Left colon (tissue), 2 donors: Measurements from ENCODE around the gene CLEC14A. TPM values are rescaled to one million over a fixed set of nuclear protein-coding genes. Genes with fewer than 3 reads are reported as not detected.
A peak's percentile ranks its signal among the peaks of the same experiment; 100 is the strongest.

ENCODE experiments used
- ATAC-seq: fragments of 200-7000 bp; cut with Tn5 transposase; one replicate; pipeline ENCODE4 v1.9.1; 2020; ENCODE audit warnings: mild to moderate bottlenecking, moderate library complexity
- DNase-seq, 2 donors: peaks; one replicate each; pipeline ENCODE4 v3.0.0-alpha.2; 2020
- intact Hi-C, 2 donors: fragments of 100-400 bp; cut with DNase I in 1 of 2; cut with micrococcal nuclease in 1 of 2; formaldehyde crosslinking; loops; one replicate each; pipeline versions ENCODE4 v1.11.2 to v1.14.0; 2022; cut with DNase I, micrococcal nuclease
- total RNA-seq, 2 donors: library from RNA; stranded (reverse); fragmentation: NEBNext Ultra II Directional; extraction: Animal tissue kit (Norgen Biotek cat#: 25700); gene quantifications; one replicate each; pipeline ENCODE4 v1.2.1, GENCODE V29; 2021
- donor health status: DM: no; HTN: no; CAD: no.
- donor health status: DM: yes; HTN: yes; CAD: no.

CLEC14A gene
- total RNA-seq, 2 donors from 2014 or later, result 5.8 to 7.7 TPM

GRCh38 chr14:38208618-38209562 is 47.0 kb downstream of the CLEC14A start:
- ATAC-seq (peak; percentile 77), DNase-seq (peak; percentile 77 to 79)
- intact Hi-C loops, result no loop called here

DNA sequence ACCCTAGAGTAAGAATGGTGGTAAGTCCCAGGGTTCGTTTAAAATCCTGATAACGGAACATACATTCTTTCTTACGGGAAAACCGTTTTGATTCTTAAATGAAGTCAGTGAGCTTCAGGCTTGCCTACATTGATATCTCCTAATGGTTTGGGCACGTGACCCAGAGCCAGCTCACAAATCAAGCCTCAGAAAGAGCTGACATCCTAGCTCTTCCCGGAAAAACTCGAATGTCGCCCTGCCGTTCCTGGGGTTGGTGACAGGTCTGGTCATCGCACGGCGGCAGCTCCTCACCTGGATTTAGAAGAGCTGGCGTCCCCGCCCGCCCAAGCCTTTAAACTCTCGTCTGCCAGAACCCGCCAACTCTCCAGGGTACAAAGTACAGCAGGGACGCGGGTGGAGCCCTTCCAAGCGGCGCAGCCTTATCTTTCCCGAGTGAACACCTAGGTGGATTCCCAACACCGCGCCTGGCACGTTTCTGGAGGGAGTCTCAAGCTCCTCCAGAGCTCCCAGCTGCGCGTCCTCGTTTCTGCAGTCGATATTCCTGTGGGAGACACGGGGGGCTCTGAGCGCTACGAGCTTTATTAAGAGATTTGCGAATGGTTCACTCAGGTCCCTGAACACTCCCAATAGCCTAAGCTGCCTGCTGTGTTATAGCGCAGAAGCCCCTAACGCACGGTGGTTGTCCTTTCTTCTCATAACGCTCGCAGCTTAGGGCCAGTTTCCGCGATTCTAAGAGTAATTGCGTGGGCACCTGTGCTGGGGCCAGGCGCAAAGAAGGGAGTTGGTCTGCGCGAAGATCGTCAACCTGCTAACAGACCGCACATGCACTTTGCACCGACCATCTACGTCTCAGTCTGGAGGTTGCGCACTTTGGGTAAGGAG is 47.9 kb downstream of the CLEC14A start, which contains the start of gene SSTR1:
SSTR1 (plus strand) TSS at position 169 of the 882 bp plus-strand sequence. CDS start 1,486 bp downstream, outside the sequence.
- intact Hi-C loops, result no loop called here

GRCh38 chr14:38207377-38207735 is 48.5 kb downstream of the CLEC14A start:
- DNase-seq (no peak), ATAC-seq (no peak)
- intact Hi-C loops, result no loop called here

More for the DNA sequence above, 47.9 kb downstream of the CLEC14A start, which contains the start of gene SSTR1:
- DNase-seq (peak; percentile 89 to 90), ATAC-seq (peak; percentile 85)

- DNase-seq, result no peak
- intact Hi-C loops, result no loop called here
- ATAC-seq, result no peak
Measured at GRCh38 chr14:38206689-38207376, 49.1 kb downstream of the CLEC14A start.

GRCh38 chr14:38205949-38206665 is 49.8 kb downstream of the CLEC14A start:
- ATAC-seq, result no peak
- intact Hi-C loops, result no loop called here
- DNase-seq, result no peak

GRCh38 chr14:38205119-38205813 is 50.6 kb downstream of the CLEC14A start:
- intact Hi-C loops, result no loop called here
- ATAC-seq, result no peak
- DNase-seq, result no peak

DNA sequence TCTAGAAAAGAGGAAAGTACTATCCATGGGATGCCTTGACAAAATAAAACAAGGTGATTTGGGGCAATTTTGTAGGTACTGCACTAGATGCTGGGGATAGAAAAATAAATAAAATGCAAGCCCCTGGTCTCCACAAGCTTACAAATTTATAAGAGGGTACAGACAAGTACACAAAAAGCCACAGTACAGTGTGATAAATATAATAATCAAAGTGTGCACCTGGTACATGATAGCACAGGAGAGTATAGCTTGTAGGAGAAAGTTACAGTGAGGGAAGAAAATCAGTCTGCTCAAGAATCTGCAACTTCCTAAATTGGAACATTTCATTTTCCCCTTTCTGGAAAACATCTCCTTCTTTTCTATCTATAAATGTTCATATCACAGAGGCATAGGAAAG is 51.2 kb downstream of the CLEC14A start:
- intact Hi-C loops, result no loop called here
- ATAC-seq (no peak), DNase-seq (no peak)

Other genes starting within 250 kb of the CLEC14A start
- gene SSTR1, start 48.2 kb downstream of the CLEC14A start, total RNA-seq, result 10 to 100 TPM; 10.0 to 10.5 TPM